ENCODE data around the gene SCAMP1. TPM values are rescaled to one million over a fixed set of nuclear protein-coding genes. Genes with fewer than 3 reads are reported as not detected.

Gene SCAMP1
- polyA plus RNA-seq, 1 of the 3 experiments (the other 2 are of a cell fraction) = 11.5 TPM

- peak overlapping the region; percentile 85 to 98 for H3K27ac ChIP-seq (ENCODE audit: low read depth in 2 of 2, low read length in 1 of 2)
- H3K36me3 ChIP-seq (replicated peaks in 1 of 2; ENCODE audit: control insufficient read depth in 1 of 2, insufficient read depth in 2 of 2, low read length in 1 of 2) = peaks cover 11 to 18% of the 10 kb centered on the region in 2 experiments
- H3F3A ChIP-seq (replicated peaks; ENCODE audit: insufficient read depth) = peaks cover 11% of the 10 kb centered on the region
- H3K79me2 ChIP-seq (ENCODE audit: insufficient read depth) = peaks cover 86% of the 10 kb centered on the region
- no peaks in the 10 kb centered on the region for H3K27me3 ChIP-seq (ENCODE audit: insufficient read depth)
- H2AFZ ChIP-seq (ENCODE audit: low read depth) = peak overlapping the region; percentile 96; the same call in 1 of the 2 replicates
- peaks cover 0 to 14% of the 10 kb centered on the region in 2 experiments; a peak in 2 of 4 replicates for H3K4me1 ChIP-seq (ENCODE audit: control insufficient read depth in 1 of 2, insufficient read depth in 2 of 2, low read depth in 1 of 2, low read length in 1 of 2)
- TF ChIP-seq CHD2 (IDR thresholded peaks at IDR 0.05; ENCODE audit: low read length, partially characterized antibody) (no peak), TAF1 (IDR thresholded peaks at IDR 0.05; ENCODE audit: borderline replicate concordance, low read depth, low read length) (no peak), REST (IDR thresholded peaks at IDR 0.05; ENCODE audit: low read depth, low read length) (no peak), FOXJ3 (CRISPR knock-in tag; IDR thresholded peaks at IDR 0.05) (no peak), ZBTB33 (IDR thresholded peaks at IDR 0.05; ENCODE audit: borderline replicate concordance, low read depth) (no peak), EZH2phosphoT487 (IDR thresholded peaks at IDR 0.05; ENCODE audit: borderline replicate concordance, low read depth) (no peak), GABPA (IDR thresholded peaks at IDR 0.05; ENCODE audit: low read depth) (no peak), PBX3 (IDR thresholded peaks at IDR 0.05) (no peak), EP300 (IDR thresholded peaks at IDR 0.05; ENCODE audit: borderline replicate concordance in 1 of 2, low read depth in 1 of 2, low read length in 1 of 2) (no peak), MXI1 (IDR thresholded peaks at IDR 0.05; ENCODE audit: low read depth, low read length) (no peak; the same call in none of the 2 replicates), TCF12 (IDR thresholded peaks at IDR 0.05) (no peak), MEF2A (IDR thresholded peaks at IDR 0.05; ENCODE audit: borderline replicate concordance, low read depth) (no peak)
- no peaks in the 10 kb centered on the region for H3K9me3 ChIP-seq
- no peaks in the 10 kb centered on the region for H3K9me2 ChIP-seq
- H4K20me1 ChIP-seq (ENCODE audit: insufficient read depth) = peaks cover 4% of the 10 kb centered on the region; the same call in 1 of the 2 replicates
- H3K4me3 ChIP-seq (ENCODE audit: low read depth in 2 of 2, low read length in 1 of 2) = peak overlapping the region; percentile 89 to 96
- H3K9ac ChIP-seq = peak overlapping the region; percentile 98
- ChIA-PET POLR2A (no interaction called here), CTCF (interaction anchor here (0.9 to 1.6 kb wide), 5 partner anchors 10 to 448 kb away, joined by 3 to 6 read pairs (median 5); no protein-coding TSS in a partner anchor)
- H3K4me2 ChIP-seq = peak overlapping the region; percentile 93
- DNase-seq = no peak
- WGBS (ENCODE audit: low lambda C conversion rate) = 4% methylated on average over 3 of the region's 3 CpGs
Measured at GRCh38 chr5:78361631-78361993, 1.2 kb downstream of the SCAMP1 start.
